NT2/D1 (cell line): ENCODE results near the gene ZBED6.

Experiments
- DNase-seq: peaks from one replicate; pipeline ENCODE4 v3.0.0-alpha.2; 2011; ENCODE audit warnings: low read depth, low spot score
- H3K27me3 ChIP-seq: 2 replicates; pipeline ENCODE4 v1.6.0; 2011; ENCODE audit warnings: mild to moderate bottlenecking; ENCODE audit not compliant: insufficient read length, insufficient read depth
- H3K36me3 ChIP-seq: 2 replicates; pipeline ENCODE4 v1.6.1; 2011; ENCODE audit warnings: mild to moderate bottlenecking, low read length, mixed read lengths; ENCODE audit not compliant: insufficient read depth, insufficient read length
- H3K4me1 ChIP-seq: 2 replicates; pipeline ENCODE4 v1.5.1; 2011; ENCODE audit not compliant: insufficient read depth, insufficient read length
- H3K4me3 ChIP-seq: 2 replicates; pipeline ENCODE4 v1.5.1; 2011; ENCODE audit warnings: low read depth; ENCODE audit not compliant: insufficient read length
- H3K9ac ChIP-seq: 2 replicates; pipeline ENCODE4 v1.6.0; 2011; ENCODE audit warnings: low read depth; ENCODE audit not compliant: insufficient read length
- H3K9me3 ChIP-seq: 2 replicates; pipeline ENCODE4 v1.5.1; 2011; ENCODE audit warnings: mild to moderate bottlenecking, low read length; ENCODE audit not compliant: insufficient read depth
- SUZ12 ChIP-seq: IDR thresholded peaks from 2 replicates; pipeline ENCODE4 v1.6.1; 2011; ENCODE audit not compliant: insufficient read length, insufficient read depth; ENCODE audit errors: extremely low read depth
- YY1 ChIP-seq: IDR thresholded peaks from 2 replicates; pipeline ENCODE4 v1.6.1; 2011; ENCODE audit not compliant: insufficient read length, insufficient read depth
- ZNF274 ChIP-seq: IDR thresholded peaks from 2 replicates; pipeline ENCODE4 v1.6.1; 2011; ENCODE audit warnings: mild to moderate bottlenecking, low read depth, low read length

Gene ZBED6

GRCh38 chr1:203799971-203800370 is 4.5 kb downstream of the ZBED6 start:
- Histone ChIP-seq H3K4me1 (no peaks in the 10 kb centered on the region), H3K4me3 (no peak overlapping the region), H3K9me3 (peaks cover 34% of the 10 kb centered on the region; the same call in 1 of the 2 replicates), H3K27me3 (no peaks in the 10 kb centered on the region), H3K9ac (no peak overlapping the region), H3K36me3 (peaks cover 84% of the 10 kb centered on the region)
- TF ChIP-seq YY1 (no peak), ZNF274 (no peak), SUZ12 (no peak)
- DNase-seq, result no peak

DNA sequence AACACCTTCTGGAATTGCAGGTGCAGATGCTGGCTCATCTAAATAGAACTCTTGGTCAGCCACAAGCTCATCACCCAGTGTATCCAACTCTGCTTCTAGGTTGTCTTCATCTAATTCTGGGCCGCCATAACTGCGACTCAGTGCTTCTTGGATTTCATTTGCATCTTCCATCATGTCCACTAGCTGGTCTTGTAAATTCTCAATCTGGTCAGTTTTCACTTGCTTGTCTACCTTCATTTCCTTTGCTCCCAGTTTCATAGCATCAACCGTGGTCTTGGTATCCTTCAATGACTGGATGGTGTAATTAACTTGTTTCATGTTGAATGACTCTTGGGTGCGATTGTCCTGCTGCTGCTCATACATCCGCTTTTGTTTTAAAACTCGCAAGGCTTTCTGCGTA is 10.3 kb downstream of the ZBED6 start:
- Histone ChIP-seq H3K9me3 (no peaks in the 10 kb centered on the region), H3K4me3 (no peak overlapping the region), H3K27me3 (no peaks in the 10 kb centered on the region), H3K9ac (no peak overlapping the region), H3K36me3 (peaks cover 91% of the 10 kb centered on the region), H3K4me1 (no peaks in the 10 kb centered on the region)
- DNase-seq, result no peak
- no peak for TF ChIP-seq YY1

GRCh38 chr1:203807196-203807595 is 11.8 kb downstream of the ZBED6 start:
- no peaks in the 10 kb centered on the region for H3K27me3 ChIP-seq
- no peaks in the 10 kb centered on the region for H3K9me3 ChIP-seq
- no peak overlapping the region for H3K9ac ChIP-seq
- H3K4me1 ChIP-seq, result no peaks in the 10 kb centered on the region
- no peak for DNase-seq
- no peak for TF ChIP-seq SUZ12
- no peak for TF ChIP-seq YY1
- no peak for TF ChIP-seq ZNF274
- no peak overlapping the region for H3K4me3 ChIP-seq
- H3K36me3 ChIP-seq, result peaks cover 91% of the 10 kb centered on the region

GRCh38 chr1:203813581-203814341 is 18.3 kb downstream of the ZBED6 start:
- DNase-seq, result no peak
- no peak for TF ChIP-seq SUZ12
- TF ChIP-seq ZNF274, result no peak
- TF ChIP-seq YY1, result no peak
- Histone ChIP-seq H3K9ac (no peak overlapping the region), H3K9me3 (no peaks in the 10 kb centered on the region), H3K4me1 (no peaks in the 10 kb centered on the region), H3K27me3 (no peaks in the 10 kb centered on the region), H3K36me3 (peaks cover 88% of the 10 kb centered on the region), H3K4me3 (no peak overlapping the region)

- Histone ChIP-seq H3K4me1 (no peaks in the 10 kb centered on the region), H3K27me3 (no peaks in the 10 kb centered on the region), H3K4me3 (no peak overlapping the region), H3K36me3 (peaks cover 91% of the 10 kb centered on the region), H3K9me3 (no peaks in the 10 kb centered on the region), H3K9ac (no peak overlapping the region)
- no peak for DNase-seq
- TF ChIP-seq YY1 (no peak), ZNF274 (no peak), SUZ12 (no peak)
These were observed 23.0 kb downstream of the ZBED6 start for GRCh38 chr1:203818399-203818798.

DNA sequence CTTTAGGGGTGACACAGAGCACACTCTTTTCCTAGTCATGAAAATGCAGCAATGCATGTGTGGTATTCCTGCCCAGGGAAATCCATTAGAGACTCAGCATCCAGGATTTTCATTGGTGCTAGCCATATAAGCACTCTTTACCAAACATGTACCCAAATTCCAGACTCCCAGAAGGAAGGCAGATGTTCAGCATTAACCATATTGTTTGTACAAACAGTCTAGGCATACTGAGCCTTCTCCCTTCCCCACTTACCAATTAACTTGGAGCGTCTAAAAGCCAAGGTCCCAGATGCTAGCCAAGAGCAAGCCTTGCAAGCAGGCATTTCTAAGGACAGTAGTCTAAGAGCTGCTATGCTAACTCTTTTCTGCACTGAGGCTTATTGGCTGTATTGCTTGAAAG is 27.9 kb downstream of the ZBED6 start:
- Histone ChIP-seq H3K36me3 (peaks cover 95% of the 10 kb centered on the region), H3K4me3 (no peak overlapping the region), H3K9me3 (no peaks in the 10 kb centered on the region), H3K9ac (no peak overlapping the region), H3K27me3 (no peaks in the 10 kb centered on the region), H3K4me1 (no peaks in the 10 kb centered on the region)
- no peak for TF ChIP-seq ZNF274
- TF ChIP-seq SUZ12, result no peak
- no peak for TF ChIP-seq YY1
- no peak for DNase-seq

GRCh38 chr1:203826175-203826574 is 30.8 kb downstream of the ZBED6 start:
- Histone ChIP-seq H3K36me3 (peaks cover 96% of the 10 kb centered on the region), H3K4me3 (no peak overlapping the region), H3K27me3 (no peaks in the 10 kb centered on the region), H3K9ac (no peak overlapping the region), H3K4me1 (no peaks in the 10 kb centered on the region), H3K9me3 (no peaks in the 10 kb centered on the region)
- DNase-seq, result no peak
- TF ChIP-seq SUZ12 (no peak), ZNF274 (no peak), YY1 (no peak)

GRCh38 chr1:203828002-203828401 is 32.6 kb downstream of the ZBED6 start:
- H3K4me1 ChIP-seq, result no peaks in the 10 kb centered on the region
- H3K36me3 ChIP-seq, result peaks cover 95% of the 10 kb centered on the region
- H3K9ac ChIP-seq, result no peak overlapping the region
- no peak for TF ChIP-seq YY1
- no peak for TF ChIP-seq ZNF274
- no peak for TF ChIP-seq SUZ12
- no peaks in the 10 kb centered on the region for H3K27me3 ChIP-seq
- DNase-seq, result no peak
- no peak overlapping the region for H3K4me3 ChIP-seq
- no peaks in the 10 kb centered on the region for H3K9me3 ChIP-seq
